LNCaP clone FGC (cell line): ENCODE data around the gene PKN3.

ENCODE experiments used
- DNase-seq: peaks from one replicate; pipeline ENCODE4 v3.0.0-alpha.2; 2011; ENCODE audit warnings: low read depth
- H3K4me3 ChIP-seq: 2 replicates; pipeline ENCODE4 v1.5.1; 2011; ENCODE audit warnings: mild to moderate bottlenecking, low read depth, low read length, control low read depth
- CTCF ChIP-seq: IDR thresholded peaks from 2 replicates; pipeline ENCODE4 v1.5.1; 2012; ENCODE audit warnings: mild to moderate bottlenecking; ENCODE audit not compliant: control insufficient read depth, insufficient read depth; ENCODE audit errors: extremely low read depth

The PKN3 gene

GRCh38 chr9:128713411-128713780 lies 11.1 kb downstream of the PKN3 start:
- DNase-seq, result no peak
- no peak overlapping the region for H3K4me3 ChIP-seq
- TF ChIP-seq CTCF, result no peak

- no peak for TF ChIP-seq CTCF
These were observed 11.8 kb downstream of the PKN3 start for GRCh38 chr9:128713941-128714573.

GRCh38 chr9:128714586-128715435 lies 12.5 kb downstream of the PKN3 start:
- no peak for DNase-seq
- H3K4me3 ChIP-seq, result no peak overlapping the region
- TF ChIP-seq CTCF, result no peak

More at GRCh38 chr9:128713941-128714573, 11.8 kb downstream of the PKN3 start:
- no peak for DNase-seq
- H3K4me3 ChIP-seq, result no peak overlapping the region

GRCh38 chr9:128715436-128715750 lies 13.1 kb downstream of the PKN3 start:
- no peak for DNase-seq
- no peak for TF ChIP-seq CTCF

GRCh38 chr9:128716581-128717254 lies 14.4 kb downstream of the PKN3 start:
- TF ChIP-seq CTCF, result no peak
- no peak for DNase-seq
- H3K4me3 ChIP-seq, result no peak overlapping the region

More at GRCh38 chr9:128715436-128715750, 13.1 kb downstream of the PKN3 start:
- H3K4me3 ChIP-seq, result no peak overlapping the region

GRCh38 chr9:128718047-128718446 lies 15.7 kb downstream of the PKN3 start:
- TF ChIP-seq CTCF, result no peak
- no peak for DNase-seq
- H3K4me3 ChIP-seq, result no peak overlapping the region

GRCh38 chr9:128718475-128718874 lies 16.2 kb downstream of the PKN3 start:
- no peak for DNase-seq
- TF ChIP-seq CTCF, result no peak
- H3K4me3 ChIP-seq, result no peak overlapping the region
